ENCODE data around the gene BOD1.

- TF ChIP-seq CTCF (IDR thresholded peaks at IDR 0.05) (no peak), EZH2 (IDR thresholded peaks at IDR 0.05) (no peak), EZH2phosphoT487 (IDR thresholded peaks at IDR 0.05) (no peak)
These were observed 53.2 kb downstream of the BOD1 start for GRCh38 chr5:173563246-173563645.

All from neural progenitor cell (in vitro differentiated cells).